ENCODE results near the gene GUCD1.

GUCD1 gene

GRCh38 chr22:24588757-24589481, 34.0 kb upstream of the GUCD1 start:
- Histone ChIP-seq H3K4me3 (ENCODE audit: low read depth, low read length) (no peak overlapping the region), H3K4me1 (ENCODE audit: control insufficient read depth, insufficient read depth, low read length, unreplicated experiment) (no peaks in the 10 kb centered on the region), H3K36me3 (ENCODE audit: insufficient read depth, low read length) (no peaks in the 10 kb centered on the region), H3K27me3 (ENCODE audit: insufficient read depth, low read length) (no peaks in the 10 kb centered on the region), H3K27ac (ENCODE audit: low read depth, low read length) (no peak overlapping the region), H2AFZ (ENCODE audit: low read length, unreplicated experiment) (no peak overlapping the region), H3K79me2 (ENCODE audit: control insufficient read depth, insufficient read depth, low read length, unreplicated experiment) (no peaks in the 10 kb centered on the region)

- Histone ChIP-seq H3K4me3 (ENCODE audit: low read depth, low read length) (no peak overlapping the region), H3K4me1 (ENCODE audit: control insufficient read depth, insufficient read depth, low read length, unreplicated experiment) (peaks cover 4% of the 10 kb centered on the region), H2AFZ (ENCODE audit: low read length, unreplicated experiment) (no peak overlapping the region), H3K27me3 (ENCODE audit: insufficient read depth, low read length) (no peaks in the 10 kb centered on the region), H3K79me2 (ENCODE audit: control insufficient read depth, insufficient read depth, low read length, unreplicated experiment) (no peaks in the 10 kb centered on the region), H3K36me3 (ENCODE audit: insufficient read depth, low read length) (no peaks in the 10 kb centered on the region), H3K27ac (ENCODE audit: low read depth, low read length) (no peak overlapping the region)
These were observed 33.4 kb upstream of the GUCD1 start for GRCh38 chr22:24588381-24588756.

DNA sequence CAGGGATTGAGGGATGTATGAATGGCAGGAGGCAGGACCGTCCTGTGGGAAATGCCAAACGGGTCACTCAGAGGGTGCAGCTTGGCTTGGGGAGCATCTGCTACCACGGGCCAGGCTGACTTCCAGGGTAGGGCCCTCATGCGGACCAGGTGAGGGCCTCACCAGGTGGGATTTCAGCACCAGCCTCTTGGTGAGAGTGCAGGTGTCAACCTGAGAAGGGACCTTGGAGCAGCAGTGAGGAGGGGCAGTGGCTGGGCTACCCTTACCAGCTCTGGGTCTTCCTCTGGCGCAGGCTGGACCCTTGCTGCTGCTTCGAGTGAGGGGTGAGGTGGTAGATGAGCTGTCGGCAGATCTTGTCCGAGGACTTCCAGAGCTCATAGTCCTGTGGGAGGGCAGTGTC, 33.0 kb upstream of the GUCD1 start:
- H3K4me1 ChIP-seq (ENCODE audit: control insufficient read depth, insufficient read depth, low read length, unreplicated experiment), result peaks cover 5% of the 10 kb centered on the region
- H3K27me3 ChIP-seq (ENCODE audit: insufficient read depth, low read length), result no peaks in the 10 kb centered on the region
- no peak overlapping the region for H3K27ac ChIP-seq (ENCODE audit: low read depth, low read length)
- H3K4me3 ChIP-seq (ENCODE audit: low read depth, low read length), result no peak overlapping the region
- H3K79me2 ChIP-seq (ENCODE audit: control insufficient read depth, insufficient read depth, low read length, unreplicated experiment), result no peaks in the 10 kb centered on the region
- H3K36me3 ChIP-seq (ENCODE audit: insufficient read depth, low read length), result no peaks in the 10 kb centered on the region
- no peak overlapping the region for H2AFZ ChIP-seq (ENCODE audit: low read length, unreplicated experiment)

- Histone ChIP-seq H3K36me3 (ENCODE audit: insufficient read depth, low read length) (no peaks in the 10 kb centered on the region), H3K27me3 (ENCODE audit: insufficient read depth, low read length) (no peaks in the 10 kb centered on the region), H3K4me3 (ENCODE audit: low read depth, low read length) (no peak overlapping the region), H3K79me2 (ENCODE audit: control insufficient read depth, insufficient read depth, low read length, unreplicated experiment) (no peaks in the 10 kb centered on the region), H3K27ac (ENCODE audit: low read depth, low read length) (no peak overlapping the region), H2AFZ (ENCODE audit: low read length, unreplicated experiment) (no peak overlapping the region), H3K4me1 (ENCODE audit: control insufficient read depth, insufficient read depth, low read length, unreplicated experiment) (peaks cover 5% of the 10 kb centered on the region)
These were observed 32.3 kb upstream of the GUCD1 start for GRCh38 chr22:24587251-24587650.

GRCh38 chr22:24585927-24586546, 31.1 kb upstream of the GUCD1 start:
- no peaks in the 10 kb centered on the region for H3K79me2 ChIP-seq (ENCODE audit: control insufficient read depth, insufficient read depth, low read length, unreplicated experiment)
- no peak overlapping the region for H3K27ac ChIP-seq (ENCODE audit: low read depth, low read length)
- no peaks in the 10 kb centered on the region for H3K36me3 ChIP-seq (ENCODE audit: insufficient read depth, low read length)
- H3K4me1 ChIP-seq (ENCODE audit: control insufficient read depth, insufficient read depth, low read length, unreplicated experiment), result peaks cover 5% of the 10 kb centered on the region
- no peak overlapping the region for H2AFZ ChIP-seq (ENCODE audit: low read length, unreplicated experiment)
- H3K4me3 ChIP-seq (ENCODE audit: low read depth, low read length), result no peak overlapping the region
- no peaks in the 10 kb centered on the region for H3K27me3 ChIP-seq (ENCODE audit: insufficient read depth, low read length)

- Histone ChIP-seq H3K27ac (ENCODE audit: low read depth, low read length) (no peak overlapping the region), H3K36me3 (ENCODE audit: insufficient read depth, low read length) (no peaks in the 10 kb centered on the region), H3K4me3 (ENCODE audit: low read depth, low read length) (no peak overlapping the region), H3K27me3 (ENCODE audit: insufficient read depth, low read length) (no peaks in the 10 kb centered on the region), H3K79me2 (ENCODE audit: control insufficient read depth, insufficient read depth, low read length, unreplicated experiment) (no peaks in the 10 kb centered on the region), H3K4me1 (ENCODE audit: control insufficient read depth, insufficient read depth, low read length, unreplicated experiment) (peaks cover 8% of the 10 kb centered on the region), H2AFZ (ENCODE audit: low read length, unreplicated experiment) (no peak overlapping the region)
These were observed 30.5 kb upstream of the GUCD1 start for GRCh38 chr22:24585461-24585860.

GRCh38 chr22:24584871-24585411, 30.0 kb upstream of the GUCD1 start:
- H3K27ac ChIP-seq (ENCODE audit: low read depth, low read length), result no peak overlapping the region
- peaks cover 9% of the 10 kb centered on the region for H3K4me1 ChIP-seq (ENCODE audit: control insufficient read depth, insufficient read depth, low read length, unreplicated experiment)
- H3K36me3 ChIP-seq (ENCODE audit: insufficient read depth, low read length), result no peaks in the 10 kb centered on the region
- H3K79me2 ChIP-seq (ENCODE audit: control insufficient read depth, insufficient read depth, low read length, unreplicated experiment), result no peaks in the 10 kb centered on the region
- no peaks in the 10 kb centered on the region for H3K27me3 ChIP-seq (ENCODE audit: insufficient read depth, low read length)
- no peak overlapping the region for H2AFZ ChIP-seq (ENCODE audit: low read length, unreplicated experiment)
- no peak overlapping the region for H3K4me3 ChIP-seq (ENCODE audit: low read depth, low read length)

DNA sequence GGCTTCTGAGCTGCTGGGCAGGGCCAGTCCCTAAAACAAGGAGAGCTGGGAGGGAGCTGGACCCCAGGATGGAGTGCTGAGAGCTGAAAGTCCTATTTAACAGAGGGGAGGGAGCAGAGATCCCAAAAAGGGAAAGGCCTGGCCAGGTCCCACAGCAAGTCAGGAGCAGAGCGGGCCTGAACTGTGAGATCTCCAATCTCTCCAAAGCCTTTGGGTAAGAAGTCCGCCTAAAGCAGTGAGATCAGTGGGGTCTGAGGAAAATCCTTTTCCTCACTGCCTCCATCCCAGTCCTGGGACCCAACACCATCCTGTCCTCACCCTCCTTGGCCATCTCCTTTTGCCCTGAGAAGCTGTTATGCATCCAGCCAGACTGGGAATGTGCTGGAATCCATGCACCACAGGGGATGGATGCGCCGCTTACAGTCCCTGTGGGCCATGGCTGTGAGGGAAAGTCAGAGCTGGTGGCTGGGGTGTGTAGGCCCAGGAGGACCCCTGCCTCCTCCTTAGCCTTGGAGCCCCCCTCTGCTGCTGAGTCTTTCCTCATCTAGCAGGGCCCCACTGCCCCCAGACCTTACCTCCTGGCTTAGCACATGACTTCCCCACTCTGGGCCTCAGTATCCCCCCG, 29.3 kb upstream of the GUCD1 start:
- Histone ChIP-seq H3K27ac (ENCODE audit: low read depth, low read length) (no peak overlapping the region), H3K27me3 (ENCODE audit: insufficient read depth, low read length) (no peaks in the 10 kb centered on the region), H2AFZ (ENCODE audit: low read length, unreplicated experiment) (no peak overlapping the region), H3K4me3 (ENCODE audit: low read depth, low read length) (no peak overlapping the region), H3K36me3 (ENCODE audit: insufficient read depth, low read length) (no peaks in the 10 kb centered on the region), H3K4me1 (ENCODE audit: control insufficient read depth, insufficient read depth, low read length, unreplicated experiment) (peaks cover 12% of the 10 kb centered on the region), H3K79me2 (ENCODE audit: control insufficient read depth, insufficient read depth, low read length, unreplicated experiment) (no peaks in the 10 kb centered on the region)

GRCh38 chr22:24583221-24584165, 28.6 kb upstream of the GUCD1 start:
- no peaks in the 10 kb centered on the region for H3K36me3 ChIP-seq (ENCODE audit: insufficient read depth, low read length)
- H3K4me3 ChIP-seq (ENCODE audit: low read depth, low read length), result no peak overlapping the region
- H3K27ac ChIP-seq (ENCODE audit: low read depth, low read length), result no peak overlapping the region
- H3K79me2 ChIP-seq (ENCODE audit: control insufficient read depth, insufficient read depth, low read length, unreplicated experiment), result no peaks in the 10 kb centered on the region
- peaks cover 12% of the 10 kb centered on the region for H3K4me1 ChIP-seq (ENCODE audit: control insufficient read depth, insufficient read depth, low read length, unreplicated experiment)
- H3K27me3 ChIP-seq (ENCODE audit: insufficient read depth, low read length), result no peaks in the 10 kb centered on the region
- no peak overlapping the region for H2AFZ ChIP-seq (ENCODE audit: low read length, unreplicated experiment)

GRCh38 chr22:24582056-24582814, 27.3 kb upstream of the GUCD1 start:
- Histone ChIP-seq H3K4me1 (ENCODE audit: control insufficient read depth, insufficient read depth, low read length, unreplicated experiment) (peaks cover 12% of the 10 kb centered on the region), H3K79me2 (ENCODE audit: control insufficient read depth, insufficient read depth, low read length, unreplicated experiment) (no peaks in the 10 kb centered on the region), H3K4me3 (ENCODE audit: low read depth, low read length) (no peak overlapping the region), H3K27me3 (ENCODE audit: insufficient read depth, low read length) (no peaks in the 10 kb centered on the region), H3K27ac (ENCODE audit: low read depth, low read length) (no peak overlapping the region), H3K36me3 (ENCODE audit: insufficient read depth, low read length) (no peaks in the 10 kb centered on the region), H2AFZ (ENCODE audit: low read length, unreplicated experiment) (no peak overlapping the region)
